ENCODE results near the gene USP17L27. TPM values are rescaled to one million over a fixed set of nuclear protein-coding genes. Genes with fewer than 3 reads are reported as not detected.

USP17L27 gene
- total and polyA plus RNA-seq, 2 donors (not counting 1 experiment from before 2014, with no cell fraction given): not detected

Other genes starting within 250 kb of the USP17L27 start
- not detected in 2 replicates for gene FAM90A26, start 173.7 kb upstream of the USP17L27 start, total RNA-seq
- 0.04 TPM in 1 of 2 replicates, not detected in the other for gene FAM90A26, start 173.7 kb upstream of the USP17L27 start, polyA plus RNA-seq
- gene USP17L10, start 133.5 kb upstream of the USP17L27 start, total RNA-seq: not detected in 2 replicates
- not detected in 2 replicates for gene USP17L10, start 133.5 kb upstream of the USP17L27 start, polyA plus RNA-seq
- not detected in 2 replicates for gene USP17L11, start 128.7 kb upstream of the USP17L27 start, total RNA-seq
- not detected in 2 replicates for gene USP17L11, start 128.7 kb upstream of the USP17L27 start, polyA plus RNA-seq
- not detected in 2 replicates for gene USP17L12, start 124.0 kb upstream of the USP17L27 start, total RNA-seq
- not detected in 2 replicates for gene USP17L12, start 124.0 kb upstream of the USP17L27 start, polyA plus RNA-seq
- gene USP17L13, start 119.3 kb upstream of the USP17L27 start, total RNA-seq: not detected in 2 replicates
- not detected in 2 replicates for gene USP17L13, start 119.3 kb upstream of the USP17L27 start, polyA plus RNA-seq
- not detected in 2 replicates for gene USP17L15, start 109.8 kb upstream of the USP17L27 start, total RNA-seq
- not detected in 2 replicates for gene USP17L15, start 109.8 kb upstream of the USP17L27 start, polyA plus RNA-seq
- not detected in 2 replicates for gene USP17L17, start 100.3 kb upstream of the USP17L27 start, total RNA-seq
- not detected in 2 replicates for gene USP17L17, start 100.3 kb upstream of the USP17L27 start, polyA plus RNA-seq
- gene USP17L18, start 95.5 kb upstream of the USP17L27 start, total RNA-seq: not detected in 2 replicates
- gene USP17L18, start 95.5 kb upstream of the USP17L27 start, polyA plus RNA-seq: not detected in 2 replicates
- not detected in 2 replicates for gene USP17L19, start 90.8 kb upstream of the USP17L27 start, total RNA-seq
- gene USP17L19, start 90.8 kb upstream of the USP17L27 start, polyA plus RNA-seq: not detected in 2 replicates
- not detected in 2 replicates for gene USP17L20, start 86.0 kb upstream of the USP17L27 start, total RNA-seq
- gene USP17L20, start 86.0 kb upstream of the USP17L27 start, polyA plus RNA-seq: not detected in 2 replicates
- gene USP17L21, start 81.3 kb upstream of the USP17L27 start, total RNA-seq: not detected in 2 replicates
- not detected in 2 replicates for gene USP17L21, start 81.3 kb upstream of the USP17L27 start, polyA plus RNA-seq
- gene USP17L22, start 76.5 kb upstream of the USP17L27 start, total RNA-seq: not detected in 2 replicates
- not detected in 2 replicates for gene USP17L22, start 76.5 kb upstream of the USP17L27 start, polyA plus RNA-seq
- gene USP17L24, start 19.0 kb upstream of the USP17L27 start, total RNA-seq: not detected in 2 replicates
- gene USP17L24, start 19.0 kb upstream of the USP17L27 start, polyA plus RNA-seq: not detected in 2 replicates
- gene USP17L25, start 14.2 kb upstream of the USP17L27 start, total RNA-seq: not detected in 2 replicates
- not detected in 2 replicates for gene USP17L25, start 14.2 kb upstream of the USP17L27 start, polyA plus RNA-seq
- not detected in 2 replicates for gene USP17L26, start 9.5 kb upstream of the USP17L27 start, total RNA-seq
- not detected in 2 replicates for gene USP17L26, start 9.5 kb upstream of the USP17L27 start, polyA plus RNA-seq
- gene USP17L5, start 4.7 kb upstream of the USP17L27 start, total RNA-seq: not detected in 2 replicates
- not detected in 2 replicates for gene USP17L5, start 4.7 kb upstream of the USP17L27 start, polyA plus RNA-seq
- gene USP17L28, start 4.7 kb downstream of the USP17L27 start, total RNA-seq: not detected in 2 replicates
- gene USP17L28, start 4.7 kb downstream of the USP17L27 start, polyA plus RNA-seq: not detected in 2 replicates
- not detected in 2 replicates for gene USP17L29, start 9.5 kb downstream of the USP17L27 start, total RNA-seq
- not detected in 2 replicates for gene USP17L29, start 9.5 kb downstream of the USP17L27 start, polyA plus RNA-seq
- gene USP17L30, start 19.0 kb downstream of the USP17L27 start, total RNA-seq: not detected in 2 replicates
- gene USP17L30, start 19.0 kb downstream of the USP17L27 start, polyA plus RNA-seq: not detected in 2 replicates
- not detected in 2 replicates for gene DEFB131A, start 100.3 kb downstream of the USP17L27 start, total RNA-seq
- gene DEFB131A, start 100.3 kb downstream of the USP17L27 start, polyA plus RNA-seq: not detected in 2 replicates